NB4 (cell line): ENCODE data around the gene C5.

Experiments
- CTCF ChIP-seq: IDR thresholded peaks from one replicate; pipeline ENCODE4 v1.5.1; 2012; ENCODE audit warnings: low read depth, low read length
- MAX ChIP-seq: IDR thresholded peaks from 2 replicates; pipeline ENCODE4 v1.6.1; 2011; ENCODE audit warnings: low read depth, low read length
- POLR2A ChIP-seq: IDR thresholded peaks from 2 replicates; pipeline ENCODE4 v1.6.1; 2011; ENCODE audit warnings: mild to moderate bottlenecking; ENCODE audit not compliant: insufficient read length; ENCODE audit errors: extremely low read depth

- TF ChIP-seq CTCF, result no peak
- TF ChIP-seq POLR2A, result no peak
- no peak for TF ChIP-seq MAX
Measured at GRCh38 chr9:120950421-120951388, 99.4 kb downstream of the C5 start.
